Measurements from ENCODE around the gene CDH4. TPM values are rescaled to one million over a fixed set of nuclear protein-coding genes. Genes with fewer than 3 reads are reported as not detected.

The CDH4 gene
- total and polyA plus RNA-seq, 11 donors, result 0.04 to 0.54 (median 0.08) TPM; not detected in 1

DNA sequence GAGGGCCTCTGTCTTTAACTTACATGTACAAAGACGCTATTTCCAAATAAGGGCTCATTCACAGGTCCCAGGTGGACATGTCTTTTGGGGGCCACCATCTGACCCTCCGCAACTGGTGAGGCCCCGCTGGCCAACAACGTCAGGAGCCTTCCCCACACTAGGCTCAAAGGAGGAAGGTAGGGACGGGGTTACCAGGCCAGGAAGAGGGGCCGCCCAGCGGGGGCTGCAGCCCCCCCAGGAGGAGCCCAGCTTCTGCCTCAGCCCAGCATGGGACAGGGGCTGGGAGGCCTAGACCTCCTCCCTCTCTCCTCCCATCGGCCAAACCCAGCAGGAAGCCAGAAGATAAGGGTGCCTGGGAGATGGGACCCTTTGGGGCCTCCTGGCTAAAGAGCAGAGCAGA is 670.9 kb downstream of the CDH4 start:
- intact Hi-C loops (cut with DNase I), result no loop called here
- H3K4me3 ChIP-seq, result no peak overlapping the region
- no peak overlapping the region for H3K27ac ChIP-seq
- no peaks in the 10 kb centered on the region for H3K4me1 ChIP-seq
- TF ChIP-seq, protein P1, sequence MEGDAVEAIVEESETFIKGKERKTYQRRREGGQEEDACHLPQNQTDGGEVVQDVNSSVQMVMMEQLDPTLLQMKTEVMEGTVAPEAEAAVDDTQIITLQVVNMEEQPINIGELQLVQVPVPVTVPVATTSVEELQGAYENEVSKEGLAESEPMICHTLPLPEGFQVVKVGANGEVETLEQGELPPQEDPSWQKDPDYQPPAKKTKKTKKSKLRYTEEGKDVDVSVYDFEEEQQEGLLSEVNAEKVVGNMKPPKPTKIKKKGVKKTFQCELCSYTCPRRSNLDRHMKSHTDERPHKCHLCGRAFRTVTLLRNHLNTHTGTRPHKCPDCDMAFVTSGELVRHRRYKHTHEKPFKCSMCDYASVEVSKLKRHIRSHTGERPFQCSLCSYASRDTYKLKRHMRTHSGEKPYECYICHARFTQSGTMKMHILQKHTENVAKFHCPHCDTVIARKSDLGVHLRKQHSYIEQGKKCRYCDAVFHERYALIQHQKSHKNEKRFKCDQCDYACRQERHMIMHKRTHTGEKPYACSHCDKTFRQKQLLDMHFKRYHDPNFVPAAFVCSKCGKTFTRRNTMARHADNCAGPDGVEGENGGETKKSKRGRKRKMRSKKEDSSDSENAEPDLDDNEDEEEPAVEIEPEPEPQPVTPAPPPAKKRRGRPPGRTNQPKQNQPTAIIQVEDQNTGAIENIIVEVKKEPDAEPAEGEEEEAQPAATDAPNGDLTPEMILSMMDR (IDR thresholded peaks at IDR 0.05), result no peak
- no peak for TF ChIP-seq POLR2A (IDR thresholded peaks at IDR 0.05)
- H3K9me3 ChIP-seq, result no peaks in the 10 kb centered on the region
- WGBS, 4 donors, result 60 to 79% (median 75%) methylated on average over 5 to 8 of the region's 8 CpGs
- no peaks in the 10 kb centered on the region for H3K36me3 ChIP-seq
- ATAC-seq, result no peak
- H3K27me3 ChIP-seq, result peaks cover 0 to 13% (median 0%) of the 10 kb centered on the region in 9 donors
- DNase-seq, result no peak

DNA sequence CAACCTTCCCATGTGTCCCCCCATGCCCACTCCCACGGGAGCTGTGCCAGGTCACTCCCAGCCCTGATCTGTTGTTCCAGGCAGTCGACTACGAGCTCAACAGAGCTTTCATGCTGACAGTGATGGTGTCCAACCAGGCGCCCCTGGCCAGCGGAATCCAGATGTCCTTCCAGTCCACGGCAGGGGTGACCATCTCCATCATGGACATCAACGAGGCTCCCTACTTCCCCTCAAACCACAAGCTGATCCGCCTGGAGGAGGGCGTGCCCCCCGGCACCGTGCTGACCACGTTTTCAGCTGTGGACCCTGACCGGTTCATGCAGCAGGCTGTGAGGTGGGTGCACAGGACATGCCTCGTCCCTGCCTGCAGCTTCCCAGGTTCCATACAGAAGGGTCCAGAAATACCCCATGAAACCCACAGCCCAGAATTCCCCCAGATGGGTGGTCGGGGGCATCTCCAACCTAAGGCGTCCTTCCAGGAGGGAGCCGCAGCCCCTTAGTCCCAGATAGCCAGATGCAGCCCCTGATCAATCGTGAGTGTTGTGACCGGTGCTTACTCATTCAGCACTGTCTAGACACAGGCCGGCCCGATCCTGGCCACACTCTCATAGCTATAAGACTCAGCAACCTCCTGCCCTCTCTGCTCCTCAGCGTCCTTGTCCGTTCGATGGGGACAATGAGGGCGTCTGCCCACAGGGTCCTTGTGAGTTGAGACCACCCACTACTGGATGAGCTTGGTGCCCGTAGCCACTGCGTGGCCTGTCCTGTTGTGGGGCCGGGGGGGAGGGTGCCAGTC is 671.5 kb downstream of the CDH4 start:
- DNase-seq (peak in 1 of 5 donors; percentile 44), ATAC-seq (no peak)
- Histone ChIP-seq H3K27me3 (peaks cover 0 to 12% (median 0%) of the 10 kb centered on the region in 9 donors), H3K9me3 (no peaks in the 10 kb centered on the region), H3K4me3 (no peak overlapping the region), H3K4me1 (no peaks in the 10 kb centered on the region), H3K27ac (no peak overlapping the region), H3K36me3 (no peaks in the 10 kb centered on the region)
- intact Hi-C loops (cut with DNase I), result no loop called here
- 77 to 87% (median 81%) methylated on average over 20 to 28 of the region's 28 CpGs for WGBS, 4 donors
- TF ChIP-seq, protein P1 (IDR thresholded peaks at IDR 0.05), result no peak
- TF ChIP-seq POLR2A (IDR thresholded peaks at IDR 0.05), result no peak

DNA sequence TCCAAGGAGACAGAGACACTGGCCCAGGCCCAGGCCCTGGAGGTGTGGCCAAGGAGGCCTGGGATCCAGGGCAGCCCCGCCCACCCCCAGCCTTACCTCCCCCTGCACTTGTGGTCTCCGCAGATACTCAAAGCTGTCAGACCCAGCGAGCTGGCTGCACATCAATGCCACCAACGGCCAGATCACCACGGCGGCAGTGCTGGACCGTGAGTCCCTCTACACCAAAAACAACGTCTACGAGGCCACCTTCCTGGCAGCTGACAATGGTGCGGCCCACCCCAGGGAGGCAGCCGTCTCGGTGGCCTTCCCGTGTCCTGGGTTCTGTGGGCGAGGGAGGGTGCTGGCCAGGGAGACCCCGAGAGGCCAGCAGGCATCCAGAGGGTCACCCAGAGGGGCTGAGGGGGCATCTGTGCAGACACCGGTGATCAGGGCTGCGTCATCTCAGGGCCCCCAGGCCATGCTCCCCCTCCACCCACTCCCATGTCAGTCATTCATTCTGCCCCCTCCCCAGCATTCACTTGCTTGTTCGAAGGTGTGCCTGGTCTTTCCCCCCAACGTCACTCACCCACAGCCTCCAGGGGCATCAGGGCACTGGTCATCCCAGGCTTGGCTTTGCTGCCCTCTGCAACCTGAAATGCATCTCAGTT is 672.3 kb downstream of the CDH4 start:
- Histone ChIP-seq H3K27me3 (peaks cover 0 to 12% (median 0%) of the 10 kb centered on the region in 9 donors), H3K4me3 (no peak overlapping the region), H3K27ac (no peak overlapping the region), H3K4me1 (no peaks in the 10 kb centered on the region), H3K36me3 (no peaks in the 10 kb centered on the region), H3K9me3 (peaks cover 0 to 5% (median 0%) of the 10 kb centered on the region in 12 donors)
- no peak for ATAC-seq
- intact Hi-C loops (cut with DNase I), result no loop called here
- TF ChIP-seq POLR2A (IDR thresholded peaks at IDR 0.05), result no peak
- TF ChIP-seq, protein P1 (IDR thresholded peaks at IDR 0.05), result no peak
- WGBS, 4 donors, result 76 to 92% (median 79%) methylated on average over 4 to 19 of the region's 19 CpGs
- peak in 1 of 5 donors; percentile 34 for DNase-seq

DNA sequence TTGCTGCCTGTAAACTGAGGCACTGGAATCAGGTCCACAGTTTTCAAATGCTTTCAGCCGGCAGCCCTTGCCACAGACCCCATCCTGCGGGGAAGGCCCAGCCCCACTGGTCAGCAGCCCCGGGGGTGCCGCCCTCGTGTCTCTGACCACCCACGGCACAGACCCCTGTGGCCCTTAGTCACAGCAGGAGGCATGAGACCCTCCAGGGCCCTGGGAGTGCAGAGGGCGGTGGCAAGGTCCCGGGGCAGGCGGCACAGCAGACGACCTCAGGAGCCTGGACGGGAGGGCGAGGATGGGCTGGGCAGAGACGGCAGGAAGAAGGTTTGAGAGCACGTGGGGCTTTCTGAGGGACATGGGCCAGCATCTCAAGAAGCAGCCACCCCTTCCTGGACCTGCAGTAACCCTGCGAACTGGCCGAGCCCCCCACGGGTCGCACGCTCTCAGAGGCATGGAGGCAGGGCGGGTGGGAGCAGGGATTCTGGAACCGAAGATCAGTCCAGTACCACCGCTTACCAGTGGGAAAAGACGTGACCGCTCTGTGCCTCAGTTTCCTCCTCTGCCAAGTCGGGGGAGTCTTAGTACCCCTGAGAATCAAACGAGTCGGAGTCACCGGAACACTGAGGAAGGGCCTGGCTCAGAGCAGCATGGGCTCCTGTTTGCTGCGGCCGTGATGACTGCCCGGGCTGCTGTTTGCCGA is 672.9 kb downstream of the CDH4 start:
- 82 to 87% (median 85%) methylated on average over 26 to 32 of the region's 32 CpGs for WGBS, 4 donors
- ATAC-seq (no peak), DNase-seq (peak in 1 of 5 donors; percentile 43)
- H3K27me3 ChIP-seq, result peaks cover 0 to 12% (median 0%) of the 10 kb centered on the region in 9 donors
- TF ChIP-seq, protein P1 (IDR thresholded peaks at IDR 0.05), result no peak
- no peak for TF ChIP-seq POLR2A (IDR thresholded peaks at IDR 0.05)
- H3K27ac ChIP-seq, result no peak overlapping the region
- H3K4me1 ChIP-seq, result no peaks in the 10 kb centered on the region
- intact Hi-C loops (cut with DNase I), result no loop called here
- no peak overlapping the region for H3K4me3 ChIP-seq
- no peaks in the 10 kb centered on the region for H3K36me3 ChIP-seq
- H3K9me3 ChIP-seq, result peaks cover 0 to 6% (median 0%) of the 10 kb centered on the region in 12 donors
